H1 (cell line): Measurements from ENCODE around the gene GNAQ. TPM values are rescaled to one million over a fixed set of nuclear protein-coding genes. Genes with fewer than 3 reads are reported as not detected.

Source experiments
- CTCF ChIA-PET: fragments of 300-600 bp; sonication (Branson Sonifier 250); formaldehyde crosslinking; loops from one replicate; lab custom pipeline; 2021; ENCODE audit not compliant: partially characterized antibody; lab: Charles Lee
- POLR2A ChIA-PET: fragments of 300-600 bp; sonication (Branson Sonifier 250); formaldehyde crosslinking; loops from one replicate; lab custom pipeline; 2021; ENCODE audit warnings: inconsistent platforms; ENCODE audit not compliant: partially characterized antibody; lab: Charles Lee
- DNase-seq, 2 experiments: peaks; one replicate each; pipeline versions ENCODE4 v3.0.0 to v3.0.0-alpha.2; 2010 to 2022; ENCODE audit warnings: low spot score in 2 of 2, low read depth in 1 of 2, mixed read lengths in 1 of 2
- FAIRE-seq: peaks from 2 replicates; lab custom pipeline; 2011; peaks lifted over from hg19 to GRCh38; lab: Jason Lieb, UNC
- H2AFZ ChIP-seq: 2 replicates; pipeline ENCODE4 v1.8.1; 2012; ENCODE audit warnings: low read length, inconsistent platforms
- H2AK5ac ChIP-seq: 2 replicates; pipeline ENCODE4 v1.6.1; 2013; ENCODE audit warnings: low read depth, low read length
- H2BK120ac ChIP-seq: replicated peaks from 2 replicates; pipeline ENCODE3; 2013; ENCODE audit warnings: low read depth, low read length, inconsistent platforms
- H2BK12ac ChIP-seq: 2 replicates; pipeline ENCODE4 v1.6.1; 2013; ENCODE audit warnings: low read depth, low read length
- H2BK15ac ChIP-seq: 2 replicates; pipeline ENCODE4 v1.6.1; 2013; ENCODE audit warnings: low read length
- H2BK20ac ChIP-seq: 2 replicates; pipeline ENCODE4 v1.6.1; 2013; ENCODE audit warnings: low read length
- H2BK5ac ChIP-seq: 2 replicates; pipeline ENCODE4 v1.6.1; 2013; ENCODE audit warnings: low read depth, low read length
- H3K14ac ChIP-seq: 2 replicates; pipeline ENCODE4 v1.6.1; 2013; ENCODE audit warnings: inconsistent platforms; ENCODE audit not compliant: insufficient read length
- H3K18ac ChIP-seq: 2 replicates; pipeline ENCODE4 v1.6.1; 2013; ENCODE audit warnings: low read length; ENCODE audit errors: extremely low read depth
- H3K23ac ChIP-seq: 2 replicates; pipeline ENCODE4 v1.6.1; 2013; ENCODE audit warnings: inconsistent platforms; ENCODE audit not compliant: insufficient read length
- H3K23me2 ChIP-seq: 2 replicates; pipeline ENCODE4 v1.6.1; 2013; ENCODE audit warnings: low read depth, low read length
- H3K27ac ChIP-seq: 2 replicates; pipeline ENCODE4 v1.6.1; 2011; ENCODE audit warnings: low read depth, low read length, inconsistent platforms
- H3K27me3 ChIP-seq, 4 experiments: replicated peaks in 1 of 4; 1 replicate in 1 of 4; 2 replicates in 3 of 4; pipeline versions ENCODE4 v1.6.1 to v1.8.1; 2011 to 2013; ENCODE audit warnings: low read length in 3 of 4, mild to moderate bottlenecking in 3 of 4, inconsistent platforms in 2 of 4, mixed read lengths in 2 of 4, moderate library complexity in 1 of 4; ENCODE audit not compliant: control insufficient read depth in 3 of 4, insufficient read depth in 3 of 4; ENCODE audit errors: extremely low read depth in 1 of 4
- H3K36me3 ChIP-seq, 4 experiments: 2 replicates each; pipeline versions ENCODE4 v1.6.1 to v1.8.1; 2011 to 2013; ENCODE audit warnings: mild to moderate bottlenecking in 4 of 4, low read length in 3 of 4, moderate library complexity in 2 of 4, control low read depth in 1 of 4, inconsistent platforms in 1 of 4; ENCODE audit not compliant: insufficient read depth in 4 of 4, control insufficient read depth in 2 of 4
- H3K4ac ChIP-seq: replicated peaks from 2 replicates; pipeline ENCODE3; 2013; ENCODE audit warnings: low read length, low read depth, mixed read lengths, inconsistent platforms; ENCODE audit not compliant: insufficient read length
- H3K4me1 ChIP-seq, 4 experiments: replicated peaks in 1 of 4; 1 replicate in 1 of 4; 2 replicates in 3 of 4; pipeline versions ENCODE4 v1.6.1 to v1.8.1; 2011 to 2013; ENCODE audit warnings: low read length in 3 of 4, inconsistent platforms in 2 of 4, mixed read lengths in 1 of 4; ENCODE audit not compliant: insufficient read depth in 4 of 4, control insufficient read depth in 3 of 4
- H3K4me2 ChIP-seq, 2 experiments: 2 replicates each; pipeline versions ENCODE4 v1.6.1 to v1.8.1; 2011 to 2013; ENCODE audit warnings: low read depth in 2 of 2, low read length in 2 of 2, control low read depth in 1 of 2, inconsistent platforms in 1 of 2, mild to moderate bottlenecking in 1 of 2; ENCODE audit not compliant: insufficient read depth in 1 of 2
- H3K4me3 ChIP-seq, 4 experiments: fragments of 200-600, 300-600 bp in 1 of 4; sonication (generic), shearing (Covaris generic), sonication (Bioruptor Twin) in 1 of 4; 2 replicates each; pipeline versions ENCODE4 v1.5.1 to v1.8.1; 2011 to 2016; ENCODE audit warnings: low read length in 4 of 4, low read depth in 3 of 4, control low read depth in 2 of 4, inconsistent platforms in 2 of 4, mild to moderate bottlenecking in 2 of 4, mixed read lengths in 1 of 4, moderate library complexity in 1 of 4; ENCODE audit not compliant: insufficient read depth in 2 of 4; ENCODE audit errors: extremely low read depth in 1 of 4
- H3K56ac ChIP-seq: replicated peaks from 2 replicates; pipeline ENCODE3; 2013; ENCODE audit warnings: low read depth, mild to moderate bottlenecking, mixed read lengths, low read length, inconsistent platforms; ENCODE audit not compliant: insufficient read length
- H3K79me1 ChIP-seq: 2 replicates; pipeline ENCODE4 v1.6.1; 2013; ENCODE audit warnings: low read depth, low read length, control low read depth
- H3K79me2 ChIP-seq, 2 experiments: 2 replicates each; pipeline versions ENCODE4 v1.6.1 to v1.8.1; 2012 to 2013; ENCODE audit warnings: low read length in 2 of 2, mild to moderate bottlenecking in 2 of 2, inconsistent platforms in 1 of 2; ENCODE audit not compliant: insufficient read depth in 2 of 2, control insufficient read depth in 1 of 2
- H3K9ac ChIP-seq, 4 experiments: replicated peaks in 1 of 4; 1 replicate in 1 of 4; 2 replicates in 3 of 4; pipeline versions ENCODE4 v1.6.1 to v1.8.1; 2011 to 2013; ENCODE audit warnings: low read depth in 3 of 4, low read length in 3 of 4, control low read depth in 2 of 4, mild to moderate bottlenecking in 2 of 4, moderate library complexity in 2 of 4, inconsistent platforms in 1 of 4; ENCODE audit errors: extremely low read depth in 1 of 4
- H3K9me3 ChIP-seq, 2 experiments: 2 replicates each; pipeline versions ENCODE4 v1.6.1 to v1.8.1; 2012 to 2013; ENCODE audit warnings: mild to moderate bottlenecking in 2 of 2, moderate library complexity in 2 of 2, control low read depth in 1 of 2, inconsistent platforms in 1 of 2, low read depth in 1 of 2, low read length in 1 of 2, mixed read lengths in 1 of 2; ENCODE audit not compliant: insufficient read depth in 2 of 2
- H4K20me1 ChIP-seq, 2 experiments: replicated peaks in 1 of 2; 2 replicates each; pipeline versions ENCODE3 to v1.8.1; 2011 to 2013; ENCODE audit warnings: inconsistent platforms in 2 of 2, low read length in 2 of 2, mild to moderate bottlenecking in 1 of 2; ENCODE audit not compliant: insufficient read depth in 2 of 2, control insufficient read depth in 1 of 2
- H4K5ac ChIP-seq: 2 replicates; pipeline ENCODE4 v1.6.1; 2013; ENCODE audit warnings: low read length, low read depth, mixed read lengths, inconsistent platforms; ENCODE audit not compliant: insufficient read length
- H4K8ac ChIP-seq: 2 replicates; pipeline ENCODE4 v1.8.0; 2013; ENCODE audit warnings: mild to moderate bottlenecking, moderate library complexity, low read length, inconsistent platforms; ENCODE audit not compliant: insufficient read depth; ENCODE audit errors: extremely low read depth
- H4K91ac ChIP-seq: replicated peaks from 2 replicates; pipeline ENCODE3; 2013; ENCODE audit warnings: low read length, mixed read lengths, inconsistent platforms; ENCODE audit not compliant: insufficient read length
- BCL11A ChIP-seq, 2 experiments: IDR thresholded peaks; one replicate each; pipeline ENCODE4 v1.6.1; 2011; ENCODE audit warnings: low read depth in 2 of 2, low read length in 2 of 2, mild to moderate bottlenecking in 2 of 2
- EZH2 ChIP-seq: fragments of 200-600 bp; sonication (generic); IDR thresholded peaks from 2 replicates; pipeline ENCODE4 v1.7.1; 2012; ENCODE audit warnings: low read depth, mild to moderate bottlenecking, moderate library complexity, low read length, inconsistent platforms; ENCODE audit not compliant: severe bottlenecking
- WGBS, 2 experiments: shearing (Covaris generic) in 1 of 2; methylation state at CpG; one replicate each; pipeline versions ENCODE4 v1.1.6 to v1.1.7; 2013 to 2015; ENCODE audit warnings: low lambda C conversion rate in 2 of 2, mixed read lengths in 2 of 2, inconsistent platforms in 1 of 2, low coverage in 1 of 2, missing lambda C conversion rate in 1 of 2; ENCODE audit not compliant: insufficient replicate concordance in 2 of 2, insufficient coverage in 1 of 2, insufficient read length in 1 of 2; ENCODE audit errors: extremely low coverage in 1 of 2, missing lambda C conversion rate in 1 of 2; 5-methylcytosine and 5-hydroxymethylcytosine counted together
- polyA plus RNA-seq, 7 experiments: library from polyadenylated mRNA; depleted of rRNA in 3 of 7; stranded (reverse) in 5 of 7; unstranded in 2 of 7; fragments of >200 nt in 5 of 7; fragments of 200-250 nt in 2 of 7; gene quantifications; 1 replicate in 5 of 7; 2 replicates in 1 of 7; 4 replicates in 1 of 7; pipeline versions ENCODE4 v1.2.1 to v1.2.3, GENCODE V29; 2011 to 2013; ENCODE audit warnings: missing spikeins in 2 of 7, mixed read lengths in 2 of 7
- total RNA-seq: library from RNA; stranded (reverse); fragmentation: NEBNext Ultra II Directional; extraction: Animal tissue kit (Norgen Biotek cat#: 25700); gene quantifications from 2 replicates; pipeline ENCODE4 v1.2.1, GENCODE V29; 2021
- TF ChIP-seq, protein P1 (sequence below), 3 experiments: IDR thresholded peaks; 1 replicate in 2 of 3; 2 replicates in 1 of 3; pipeline versions ENCODE4 v1.5.1 to v1.6.1; 2011; ENCODE audit warnings: low read length in 3 of 3, mild to moderate bottlenecking in 3 of 3, inconsistent platforms in 2 of 3, low read depth in 1 of 3, moderate library complexity in 1 of 3; ENCODE audit not compliant: insufficient read depth in 1 of 3; ENCODE audit errors: control extremely low read depth in 1 of 3

GNAQ gene
- total and polyA plus RNA-seq, 2 of the 8 experiments (the other 6 are each of a cell fraction or from before 2014, with no cell fraction given), result 22.8 to 63.8 TPM

DNA sequence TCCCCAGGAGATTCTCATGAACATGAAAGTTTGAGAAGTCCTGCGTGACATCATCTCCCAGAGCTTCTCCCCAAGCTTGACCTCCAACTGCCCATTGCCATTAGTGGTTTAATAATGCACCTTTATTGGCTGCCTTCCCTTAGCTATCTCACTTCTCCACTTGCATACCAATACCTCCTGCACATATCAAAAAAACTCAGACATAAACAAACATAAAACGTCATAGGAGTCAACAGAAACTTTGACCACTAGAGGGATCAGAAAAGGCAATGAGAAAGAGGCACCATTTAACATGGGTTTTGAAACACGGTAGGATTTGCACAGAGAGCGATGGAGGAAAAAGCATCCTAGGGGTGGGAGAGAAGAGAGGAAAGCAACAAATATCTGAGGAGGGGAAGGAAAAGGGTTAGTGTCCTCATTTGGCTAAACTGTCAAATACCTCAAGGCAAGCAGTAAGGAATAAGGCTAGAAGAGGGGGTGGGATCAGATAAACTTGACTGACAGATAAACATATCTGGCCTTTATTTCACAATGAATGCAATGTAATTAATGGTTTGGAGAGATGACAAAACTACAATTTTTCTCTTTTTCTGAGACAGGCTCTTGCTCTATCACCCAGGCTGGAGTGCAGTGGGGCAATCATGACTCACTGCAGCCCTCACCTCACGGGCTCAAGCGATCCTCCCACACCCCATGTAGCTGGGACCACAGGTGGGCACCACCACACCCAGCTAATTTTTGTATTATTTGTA, 27.0 kb downstream of the GNAQ start:
- FAIRE-seq, result no peak
- Histone ChIP-seq H3K4me3 (no peak overlapping the region), H2BK5ac (no peak overlapping the region), H3K9me3 (no peaks in the 10 kb centered on the region), H2BK12ac (no peak overlapping the region), H2BK20ac (no peak overlapping the region), H4K5ac (no peak overlapping the region), H3K79me2 (peaks cover 6 to 96% of the 10 kb centered on the region in 2 experiments; a peak in 3 of 4 replicates), H2AFZ (no peak overlapping the region), H3K14ac (no peak overlapping the region), H3K27me3 (no peaks in the 10 kb centered on the region), H3K56ac (no peak overlapping the region), H3K27ac (no peak overlapping the region), H3K23me2 (no peaks in the 10 kb centered on the region), H3K36me3 (no peaks in the 10 kb centered on the region), H3K9ac (no peak overlapping the region), H2AK5ac (no peak overlapping the region), H4K8ac (no peak overlapping the region), H2BK15ac (no peak overlapping the region), H3K79me1 (peaks cover 3% of the 10 kb centered on the region; the same call in 1 of the 2 replicates), H3K23ac (no peak overlapping the region), H4K91ac (no peak overlapping the region), H3K4me1 (no peaks in the 10 kb centered on the region), H3K4me2 (no peak overlapping the region), H3K4ac (no peak overlapping the region), H2BK120ac (no peak overlapping the region), H4K20me1 (peaks cover 5 to 7% of the 10 kb centered on the region in 2 experiments), H3K18ac (no peak overlapping the region)
- 86% methylated on average over 6 of the region's 6 CpGs; no CpG with 5 or more reads in 1 of the 2 experiments for WGBS, 2 experiments
- ChIA-PET POLR2A (no interaction called here), CTCF (interaction anchor here (0.7 to 4.1 kb wide), 12 partner anchors 9 to 108 kb away, joined by 3 to 22 read pairs (median 4); no protein-coding TSS in a partner anchor)
- no peak for DNase-seq
- TF ChIP-seq BCL11A (IDR thresholded peaks at IDR 0.05; ENCODE audit: low read depth in 2 of 2, low read length in 2 of 2), result no peak
- TF ChIP-seq EZH2, result no peak
- TF ChIP-seq, protein P1, sequence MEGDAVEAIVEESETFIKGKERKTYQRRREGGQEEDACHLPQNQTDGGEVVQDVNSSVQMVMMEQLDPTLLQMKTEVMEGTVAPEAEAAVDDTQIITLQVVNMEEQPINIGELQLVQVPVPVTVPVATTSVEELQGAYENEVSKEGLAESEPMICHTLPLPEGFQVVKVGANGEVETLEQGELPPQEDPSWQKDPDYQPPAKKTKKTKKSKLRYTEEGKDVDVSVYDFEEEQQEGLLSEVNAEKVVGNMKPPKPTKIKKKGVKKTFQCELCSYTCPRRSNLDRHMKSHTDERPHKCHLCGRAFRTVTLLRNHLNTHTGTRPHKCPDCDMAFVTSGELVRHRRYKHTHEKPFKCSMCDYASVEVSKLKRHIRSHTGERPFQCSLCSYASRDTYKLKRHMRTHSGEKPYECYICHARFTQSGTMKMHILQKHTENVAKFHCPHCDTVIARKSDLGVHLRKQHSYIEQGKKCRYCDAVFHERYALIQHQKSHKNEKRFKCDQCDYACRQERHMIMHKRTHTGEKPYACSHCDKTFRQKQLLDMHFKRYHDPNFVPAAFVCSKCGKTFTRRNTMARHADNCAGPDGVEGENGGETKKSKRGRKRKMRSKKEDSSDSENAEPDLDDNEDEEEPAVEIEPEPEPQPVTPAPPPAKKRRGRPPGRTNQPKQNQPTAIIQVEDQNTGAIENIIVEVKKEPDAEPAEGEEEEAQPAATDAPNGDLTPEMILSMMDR (IDR thresholded peaks at IDR 0.05; ENCODE audit: control extremely low read depth in 1 of 3, insufficient read depth in 1 of 3, low read depth in 1 of 3, low read length in 3 of 3), result peak in 1 of 3 experiments; percentile 15; a peak in 1 of 4 replicates
